Glutamatergic neuron (in vitro differentiated cells): ENCODE measurements around the gene VCP. TPM values are rescaled to one million over a fixed set of nuclear protein-coding genes. Genes with fewer than 3 reads are reported as not detected.
A peak's percentile ranks its signal among the peaks of the same experiment; 100 is the strongest.

ENCODE experiments used
- DNase-seq: peaks from one replicate; pipeline ENCODE4 v3.0.0; 2022
- H3K27ac Mint-ChIP-seq: one replicate; pipeline ENCODE4 v1.8.0; 2020; ENCODE audit warnings: mild to moderate bottlenecking, mixed read lengths, inconsistent platforms; ENCODE audit not compliant: unreplicated experiment
- H3K27me3 Mint-ChIP-seq: one replicate; pipeline ENCODE4 v1.8.0; 2020; ENCODE audit warnings: mild to moderate bottlenecking, moderate library complexity, mixed read lengths, inconsistent platforms; ENCODE audit not compliant: unreplicated experiment
- H3K36me3 Mint-ChIP-seq: one replicate; pipeline ENCODE4 v1.8.0; 2020; ENCODE audit warnings: mild to moderate bottlenecking, mixed read lengths, inconsistent platforms; ENCODE audit not compliant: unreplicated experiment
- H3K4me1 Mint-ChIP-seq: one replicate; pipeline ENCODE4 v1.8.0; 2020; ENCODE audit warnings: mild to moderate bottlenecking, low read depth, mixed read lengths, inconsistent platforms; ENCODE audit not compliant: unreplicated experiment
- H3K4me3 Mint-ChIP-seq: one replicate; pipeline ENCODE4 v1.8.0; 2020; ENCODE audit warnings: mild to moderate bottlenecking, mixed read lengths, inconsistent platforms; ENCODE audit not compliant: unreplicated experiment
- H3K9me3 Mint-ChIP-seq: one replicate; pipeline ENCODE4 v1.8.0; 2020; ENCODE audit warnings: mild to moderate bottlenecking, moderate library complexity, mixed read lengths, inconsistent platforms; ENCODE audit not compliant: unreplicated experiment
- CTCF ChIP-seq: fragments of 200-600 bp; sonication (generic); IDR thresholded peaks from one replicate; pipeline ENCODE4 v1.5.0; 2021; ENCODE audit not compliant: partially characterized antibody, unreplicated experiment
- total RNA-seq: library from RNA; stranded (reverse); fragmentation: NEBNext Ultra II Directional; extraction: Animal tissue kit (Norgen Biotek cat#: 25700); gene quantifications from one replicate; pipeline ENCODE4 v1.2.1, GENCODE V29; 2021; ENCODE audit not compliant: unreplicated experiment

Gene VCP
- total RNA-seq, 1 donor from 2014 or later = 297 TPM

GRCh38 chr9:35110327-35110761 is 37.9 kb upstream of the VCP start:
- peaks cover 14% of the 10 kb centered on the region for H3K27me3 Mint-ChIP-seq
- peaks cover 14% of the 10 kb centered on the region for H3K9me3 Mint-ChIP-seq
- peak overlapping the region; percentile 92 for H3K4me3 Mint-ChIP-seq
- peaks cover 23% of the 10 kb centered on the region for H3K4me1 Mint-ChIP-seq
- no peaks in the 10 kb centered on the region for H3K36me3 Mint-ChIP-seq
- DNase-seq = no peak
- TF ChIP-seq CTCF = no peak
- no peak overlapping the region for H3K27ac Mint-ChIP-seq

GRCh38 chr9:35108946-35109575 is 36.6 kb upstream of the VCP start:
- H3K36me3 Mint-ChIP-seq = no peaks in the 10 kb centered on the region
- DNase-seq = no peak
- H3K27me3 Mint-ChIP-seq = peaks cover 11% of the 10 kb centered on the region
- H3K27ac Mint-ChIP-seq = no peak overlapping the region
- H3K4me3 Mint-ChIP-seq = peak overlapping the region; percentile 65
- peaks cover 9% of the 10 kb centered on the region for H3K9me3 Mint-ChIP-seq
- peaks cover 29% of the 10 kb centered on the region for H3K4me1 Mint-ChIP-seq
- TF ChIP-seq CTCF = no peak

- H3K36me3 Mint-ChIP-seq = no peaks in the 10 kb centered on the region
- peaks cover 9% of the 10 kb centered on the region for H3K9me3 Mint-ChIP-seq
- TF ChIP-seq CTCF = no peak
- H3K4me1 Mint-ChIP-seq = peaks cover 30% of the 10 kb centered on the region
- DNase-seq = no peak
- H3K4me3 Mint-ChIP-seq = no peak overlapping the region
- H3K27ac Mint-ChIP-seq = no peak overlapping the region
- peaks cover 9% of the 10 kb centered on the region for H3K27me3 Mint-ChIP-seq
Observed at GRCh38 chr9:35108461-35108860, 36.0 kb upstream of the VCP start.

- H3K27ac Mint-ChIP-seq = no peak overlapping the region
- peaks cover 15% of the 10 kb centered on the region for H3K9me3 Mint-ChIP-seq
- no peaks in the 10 kb centered on the region for H3K36me3 Mint-ChIP-seq
- peaks cover 12% of the 10 kb centered on the region for H3K27me3 Mint-ChIP-seq
- no peak for TF ChIP-seq CTCF
- peaks cover 30% of the 10 kb centered on the region for H3K4me1 Mint-ChIP-seq
- no peak for DNase-seq
- no peak overlapping the region for H3K4me3 Mint-ChIP-seq
Observed at GRCh38 chr9:35107297-35108290, 35.2 kb upstream of the VCP start.

GRCh38 chr9:35106343-35106730 is 33.9 kb upstream of the VCP start:
- Mint-ChIP-seq H3K9me3 (peaks cover 14% of the 10 kb centered on the region), H3K4me3 (no peak overlapping the region), H3K27me3 (peaks cover 8% of the 10 kb centered on the region), H3K27ac (no peak overlapping the region), H3K4me1 (peaks cover 28% of the 10 kb centered on the region), H3K36me3 (no peaks in the 10 kb centered on the region)
- no peak for TF ChIP-seq CTCF
- DNase-seq = no peak
